Kidney (tissue), 14 donors: Measurements from ENCODE around the gene MRPL49. TPM values are rescaled to one million over a fixed set of nuclear protein-coding genes. Genes with fewer than 3 reads are reported as not detected.
A peak's percentile ranks its signal among the peaks of the same experiment; 100 is the strongest.

Experiments used
- DNase-seq, 5 donors: peaks; one replicate each; pipeline ENCODE4 v3.0.0-alpha.2; 2013 to 2020
- FAIRE-seq: peaks from 2 replicates; lab custom pipeline; 2012; peaks lifted over from hg19 to GRCh38; lab: Jason Lieb, UNC
- H3K27ac ChIP-seq, 2 donors: one replicate each; pipeline ENCODE4 v1.7.0; 2013; ENCODE audit warnings: low read depth in 2 of 2, low read length in 2 of 2, inconsistent platforms in 1 of 2
- H3K27me3 ChIP-seq: one replicate; pipeline ENCODE4 v1.7.1; 2013; ENCODE audit warnings: low read length, inconsistent platforms; ENCODE audit not compliant: control insufficient read depth, insufficient read depth
- H3K36me3 ChIP-seq, 3 donors: one replicate each; pipeline versions ENCODE4 v1.7.0 to v1.7.1; 2013; ENCODE audit warnings: low read length in 3 of 3, control low read depth in 1 of 3, inconsistent platforms in 1 of 3; ENCODE audit not compliant: insufficient read depth in 3 of 3, control insufficient read depth in 2 of 3
- H3K4me1 ChIP-seq, 3 donors: one replicate each; pipeline versions ENCODE4 v1.7.0 to v1.7.1; 2013; ENCODE audit warnings: low read length in 3 of 3, inconsistent platforms in 1 of 3, low read depth in 1 of 3; ENCODE audit not compliant: control insufficient read depth in 2 of 3, insufficient read depth in 2 of 3
- H3K4me3 ChIP-seq, 3 donors: one replicate each; pipeline versions ENCODE4 v1.7.0 to v1.8.1; 2013; ENCODE audit warnings: low read length in 3 of 3, control low read depth in 1 of 3, inconsistent platforms in 1 of 3
- H3K9ac ChIP-seq, 3 donors: one replicate each; pipeline versions ENCODE4 v1.7.0 to v1.7.1; 2013; ENCODE audit warnings: low read length in 3 of 3, control low read depth in 1 of 3, inconsistent platforms in 1 of 3
- H3K9me3 ChIP-seq, 3 donors: one replicate each; pipeline versions ENCODE4 v1.7.0 to v1.7.1; 2013; ENCODE audit warnings: low read length in 3 of 3, control low read depth in 1 of 3, inconsistent platforms in 1 of 3; ENCODE audit not compliant: control insufficient read depth in 2 of 3, insufficient read depth in 1 of 3
- intact Hi-C: fragments of 100-400 bp; cut with DNase I; formaldehyde crosslinking; loops from one replicate; pipeline ENCODE4 v1.11.1; 2022
- polyA plus RNA-seq: library from polyadenylated mRNA; stranded (reverse); fragments of 350-450 nt; fragmentation: Illumina TruSeq; extraction: RNeasy Lipid Tissue Mini Kit (QIAGEN cat#74804); gene quantifications from one replicate; pipeline ENCODE4 v1.2.3, GENCODE V29; 2014; ENCODE audit warnings: low read depth, low replicate concordance; ENCODE audit not compliant: insufficient read depth
- total RNA-seq: library from RNA; stranded (reverse); fragmentation: NEBNext Ultra II Directional; extraction: Animal tissue kit (Norgen Biotek cat#: 25700); gene quantifications from one replicate; pipeline ENCODE4 v1.2.1, GENCODE V29; 2021
- TF ChIP-seq, protein P1 (sequence below): IDR thresholded peaks from 3 replicates; pipeline ENCODE4 v1.5.1; 2012; ENCODE audit warnings: mild to moderate bottlenecking, moderate library complexity, borderline replicate concordance; ENCODE audit not compliant: insufficient read depth; ENCODE audit errors: extremely low read depth
- donor health status: control.
- donor health status: control.
- donor health status: control.
- donor health status: control.
- donor health status: control.
- donor health status: DM: yes; HTN: yes; CAD: no.
- donor health status: Normal renal cell carcinoma (clear cell type).

Gene MRPL49
- total and polyA plus RNA-seq, 2 donors from 2014 or later, result 53.3 to 76.7 TPM

DNA sequence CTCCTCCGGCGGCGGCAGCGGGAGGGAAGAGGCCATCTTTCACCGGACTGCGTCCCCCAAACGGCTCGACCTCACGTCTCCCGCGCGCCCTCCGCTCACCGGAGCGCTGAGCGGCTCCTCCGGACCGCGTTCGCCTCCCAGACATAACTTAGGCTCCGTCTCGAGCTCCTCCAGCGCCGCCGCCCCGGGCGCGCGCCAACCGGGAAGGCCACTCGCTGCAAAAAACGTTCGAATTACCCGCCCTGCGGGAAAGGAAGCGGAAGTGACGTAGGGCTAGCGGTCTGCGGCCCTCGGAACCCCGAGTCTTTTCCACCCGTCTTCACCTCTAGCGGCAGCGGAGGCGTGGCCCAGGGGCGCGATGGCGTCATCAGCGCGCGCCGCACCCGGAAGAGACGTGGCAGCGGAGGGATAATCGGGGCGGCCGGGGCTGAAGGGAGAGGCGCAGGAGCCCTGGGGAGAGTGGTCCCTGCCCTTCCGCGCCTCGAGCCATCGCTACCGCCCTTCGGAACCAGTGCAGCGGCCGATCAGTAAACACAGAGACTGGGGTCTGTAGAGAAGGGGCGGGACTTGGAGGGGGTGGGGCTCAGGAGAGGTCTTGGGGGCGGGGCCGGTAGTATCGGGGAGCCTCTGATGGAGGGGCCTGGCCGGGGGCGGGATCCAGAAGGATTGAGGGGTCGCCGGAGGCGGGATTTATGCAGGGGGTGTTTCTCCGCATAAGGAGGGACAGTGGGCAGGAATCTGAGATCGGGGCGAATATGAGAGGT lies 38.1 kb upstream of the MRPL49 start, which contains the start of the genes CDCA5 and ZFPL1:
CDCA5 (minus strand) TSS at position 207 of the 764 bp plus-strand sequence; CDS start at position 145, 62 bp downstream.
ZFPL1 (plus strand) TSS at position 389 of the 764 bp plus-strand sequence. CDS start 477 bp downstream, outside the sequence.
- peak; percentile 96 to 98 (median 98) for DNase-seq
- TF ChIP-seq, protein P1, sequence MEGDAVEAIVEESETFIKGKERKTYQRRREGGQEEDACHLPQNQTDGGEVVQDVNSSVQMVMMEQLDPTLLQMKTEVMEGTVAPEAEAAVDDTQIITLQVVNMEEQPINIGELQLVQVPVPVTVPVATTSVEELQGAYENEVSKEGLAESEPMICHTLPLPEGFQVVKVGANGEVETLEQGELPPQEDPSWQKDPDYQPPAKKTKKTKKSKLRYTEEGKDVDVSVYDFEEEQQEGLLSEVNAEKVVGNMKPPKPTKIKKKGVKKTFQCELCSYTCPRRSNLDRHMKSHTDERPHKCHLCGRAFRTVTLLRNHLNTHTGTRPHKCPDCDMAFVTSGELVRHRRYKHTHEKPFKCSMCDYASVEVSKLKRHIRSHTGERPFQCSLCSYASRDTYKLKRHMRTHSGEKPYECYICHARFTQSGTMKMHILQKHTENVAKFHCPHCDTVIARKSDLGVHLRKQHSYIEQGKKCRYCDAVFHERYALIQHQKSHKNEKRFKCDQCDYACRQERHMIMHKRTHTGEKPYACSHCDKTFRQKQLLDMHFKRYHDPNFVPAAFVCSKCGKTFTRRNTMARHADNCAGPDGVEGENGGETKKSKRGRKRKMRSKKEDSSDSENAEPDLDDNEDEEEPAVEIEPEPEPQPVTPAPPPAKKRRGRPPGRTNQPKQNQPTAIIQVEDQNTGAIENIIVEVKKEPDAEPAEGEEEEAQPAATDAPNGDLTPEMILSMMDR, result peak; percentile 24
- intact Hi-C loops, result no loop called here
- no peaks in the 10 kb centered on the region for H3K27me3 ChIP-seq
- peak within 1 kb of the TSS; percentile 78 to 95 (median 94) for H3K9ac ChIP-seq
- H3K9me3 ChIP-seq, result no peaks in the 10 kb centered on the region
- H3K4me1 ChIP-seq, result peaks cover 0 to 18% (median 9%) of the 10 kb centered on the region in 3 donors
- H3K27ac ChIP-seq, result peak within 1 kb of the TSS; percentile 95 to 97
- H3K36me3 ChIP-seq, result peaks cover 8 to 27% (median 12%) of the 10 kb centered on the region in 3 donors
- H3K4me3 ChIP-seq, result peak within 1 kb of the TSS; percentile 91 to 99 (median 97)
- FAIRE-seq, result no peak

- DNase-seq, result no peak
- Histone ChIP-seq H3K4me1 (peaks cover 0 to 18% (median 9%) of the 10 kb centered on the region in 3 donors), H3K4me3 (peak overlapping the region; percentile 91 to 99 (median 97)), H3K9ac (peak overlapping the region; percentile 78 to 95 (median 94)), H3K36me3 (peaks cover 8 to 31% (median 12%) of the 10 kb centered on the region in 3 donors), H3K27me3 (no peaks in the 10 kb centered on the region), H3K9me3 (no peaks in the 10 kb centered on the region), H3K27ac (peak overlapping the region; percentile 95 to 97)
- no peak for FAIRE-seq
- TF ChIP-seq, protein P1, result no peak
- intact Hi-C loops, result no loop called here
Observed at GRCh38 chr11:65084598-65085375, 37.3 kb upstream of the MRPL49 start.

DNA sequence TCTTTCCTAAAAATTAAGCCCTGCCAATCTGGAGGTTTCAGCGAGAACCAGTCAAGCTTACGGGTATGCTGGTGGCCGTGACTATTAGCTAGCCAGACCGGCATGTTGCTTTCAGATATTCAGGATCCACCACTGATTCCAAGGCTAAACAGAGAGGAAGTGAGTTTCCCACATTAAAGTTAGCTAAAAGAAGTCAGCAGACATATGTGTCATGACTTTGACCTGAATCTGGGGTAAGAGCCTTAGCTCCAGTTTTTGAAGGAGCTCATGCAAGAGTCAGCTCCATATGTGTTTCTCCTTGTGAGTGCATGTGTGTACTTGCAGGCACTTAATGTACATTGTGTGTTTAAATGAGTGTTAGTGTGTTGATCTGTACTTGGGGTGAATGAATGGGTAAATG lies 36.7 kb upstream of the MRPL49 start:
- FAIRE-seq, result no peak
- Histone ChIP-seq H3K27ac (no peak overlapping the region), H3K9me3 (no peaks in the 10 kb centered on the region), H3K27me3 (no peaks in the 10 kb centered on the region), H3K4me1 (peaks cover 0 to 18% (median 9%) of the 10 kb centered on the region in 3 donors), H3K36me3 (peaks cover 8 to 31% (median 12%) of the 10 kb centered on the region in 3 donors), H3K9ac (peak overlapping the region in 1 of 3 donors; percentile 94), H3K4me3 (no peak overlapping the region)
- intact Hi-C loops, result no loop called here
- DNase-seq, result no peak
- TF ChIP-seq, protein P1, result no peak
